Mammary microvascular endothelial cell (primary cell): Measurements from ENCODE around the gene SLC5A5. TPM values are rescaled to one million over a fixed set of nuclear protein-coding genes. Genes with fewer than 3 reads are reported as not detected.

Experiments used
- total RNA-seq: library from RNA; depleted of rRNA; stranded (reverse); fragments of >200 nt; gene quantifications from 2 replicates; pipeline ENCODE4 v1.2.3, GENCODE V29; 2015

Gene SLC5A5
- not detected in 2 replicates for total RNA-seq

DNA sequence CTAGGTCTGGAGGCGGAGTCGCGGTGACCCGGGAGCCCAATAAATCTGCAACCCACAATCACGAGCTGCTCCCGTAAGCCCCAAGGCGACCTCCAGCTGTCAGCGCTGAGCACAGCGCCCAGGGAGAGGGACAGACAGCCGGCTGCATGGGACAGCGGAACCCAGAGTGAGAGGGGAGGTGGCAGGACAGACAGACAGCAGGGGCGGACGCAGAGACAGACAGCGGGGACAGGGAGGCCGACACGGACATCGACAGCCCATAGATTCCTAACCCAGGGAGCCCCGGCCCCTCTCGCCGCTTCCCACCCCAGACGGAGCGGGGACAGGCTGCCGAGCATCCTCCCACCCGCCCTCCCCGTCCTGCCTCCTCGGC lies at the start of gene SLC5A5:
TSS of gene SLC5A5 (plus strand) at position 68 of the 373 bp plus-strand sequence. CDS start 375 bp downstream, outside the sequence.

DNA sequence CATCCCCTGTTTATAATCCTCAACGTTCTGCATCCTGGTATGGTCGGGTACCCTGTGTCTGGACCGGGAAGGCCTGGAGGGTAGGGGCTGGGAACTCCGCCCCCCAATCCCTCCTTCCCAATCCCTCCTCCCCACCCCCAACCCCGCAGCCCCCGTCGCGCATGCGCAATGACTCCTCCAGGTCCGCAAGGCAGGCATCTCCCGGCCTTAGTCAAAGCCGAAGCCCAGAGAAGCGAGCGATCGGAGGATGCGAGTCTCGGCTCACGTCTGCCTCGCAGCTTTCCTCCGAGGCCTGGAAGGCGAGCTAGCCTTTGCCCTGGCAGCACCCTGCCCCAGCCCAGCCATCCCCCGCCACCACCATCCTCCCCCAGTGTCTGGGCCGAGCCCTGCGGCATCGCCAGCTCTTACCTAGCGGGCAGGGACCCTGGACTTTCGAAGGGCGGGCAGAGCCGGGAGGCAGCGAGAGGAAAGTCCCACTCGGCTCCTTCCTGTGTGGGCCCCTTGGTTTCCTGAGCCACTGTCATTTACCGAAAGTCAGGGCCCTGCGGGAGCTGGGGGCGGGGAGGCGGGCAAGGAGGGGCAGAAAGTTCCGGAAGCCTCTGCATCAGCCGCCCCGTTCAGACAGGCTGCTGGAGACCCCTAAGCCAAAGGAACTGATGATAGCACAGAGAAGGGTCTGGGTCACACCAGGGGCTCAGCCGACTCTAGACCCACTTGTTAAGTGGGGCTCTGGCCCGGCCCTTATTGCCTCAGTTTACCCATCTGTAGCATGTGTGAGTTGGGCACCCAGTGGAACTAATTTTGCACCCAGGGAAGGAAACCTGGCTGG lies 24.0 kb upstream of the SLC5A5 start, which contains the start of gene JAK3:
TSS of gene JAK3 (minus strand) at position 445 of the 829 bp plus-strand sequence. CDS start 3,565 bp downstream, outside the sequence.

GRCh38 chr19:17859533-17860330 lies 12.0 kb upstream of the SLC5A5 start, which contains the start of gene RPL18A:
RPL18A (plus strand) TSS chr19:17859910; CDS start chr19:17859957, 47 bp downstream.

DNA sequence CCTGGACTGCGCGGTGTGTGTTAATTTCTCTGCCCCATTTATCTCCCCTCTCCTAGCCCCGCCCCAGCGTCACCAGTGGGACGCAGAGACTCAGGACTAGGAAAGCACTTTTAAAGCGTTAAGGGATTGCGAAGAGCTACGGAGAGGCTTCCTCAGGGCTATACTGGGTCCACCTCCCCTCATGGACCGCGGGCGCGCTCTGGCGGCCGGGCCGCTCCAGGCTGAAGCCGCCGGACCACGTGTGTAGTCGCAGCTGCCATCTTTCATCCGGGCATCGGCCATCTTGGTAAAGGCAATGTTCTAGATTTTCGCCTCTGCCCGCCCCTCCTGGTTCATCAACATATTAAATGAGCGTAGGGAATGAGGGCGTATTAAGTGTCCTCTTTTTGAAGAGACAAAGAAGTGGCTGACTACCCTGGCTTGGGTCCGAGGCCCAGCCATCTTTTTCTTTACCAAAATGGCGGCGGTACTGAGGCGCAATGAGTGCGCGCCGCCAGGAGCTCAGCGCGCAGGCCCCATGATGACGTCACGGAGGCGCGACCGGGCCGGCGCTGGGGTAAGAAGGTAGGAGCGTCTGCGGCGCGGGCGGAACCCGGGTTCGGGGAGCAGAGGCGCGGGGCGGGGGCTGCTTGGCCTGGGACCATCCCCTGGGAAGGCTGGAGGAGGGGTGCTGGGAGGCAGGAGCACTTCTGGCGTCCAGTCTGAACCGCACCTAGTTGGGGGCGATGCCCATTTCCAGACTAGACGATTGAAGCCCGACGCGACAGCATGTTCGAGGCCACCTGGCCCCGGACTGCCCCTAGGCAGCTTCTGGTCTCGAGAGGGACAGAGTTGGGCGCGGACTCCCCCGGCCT lies 61.0 kb downstream of the SLC5A5 start, which contains the start of gene CCDC124:
TSS of gene CCDC124 (plus strand) at position 531 of the 854 bp plus-strand sequence. CDS start 3,406 bp downstream, outside the sequence.

Other genes with a start within 250 kb of the SLC5A5 start
- under 0.01 and 0.54 TPM in 2 replicates for gene UNC13A, start 183.6 kb upstream of the SLC5A5 start, total RNA-seq
- 38.8 and 53.1 TPM in 2 replicates for gene MAP1S, start 152.5 kb upstream of the SLC5A5 start, total RNA-seq
- gene FCHO1, start 120.5 kb upstream of the SLC5A5 start, total RNA-seq: 0.87 and 3.3 TPM in 2 replicates
- gene B3GNT3, start 76.8 kb upstream of the SLC5A5 start, total RNA-seq: 0.05 and 0.13 TPM in 2 replicates
- 0.44 TPM in 1 of 2 replicates, not detected in the other for gene INSL3, start 50.4 kb upstream of the SLC5A5 start, total RNA-seq
- 4.7 and 5.9 TPM in 2 replicates for gene JAK3, start 24.0 kb upstream of the SLC5A5 start, total RNA-seq
- 1,320 and 1,512 TPM in 2 replicates for gene RPL18A, start 12.0 kb upstream of the SLC5A5 start, total RNA-seq
- 111 and 120 TPM in 2 replicates for gene CCDC124, start 61.1 kb downstream of the SLC5A5 start, total RNA-seq
- gene KCNN1, start 95.2 kb downstream of the SLC5A5 start, total RNA-seq: not detected in 2 replicates
- gene ARRDC2, start 136.2 kb downstream of the SLC5A5 start, total RNA-seq: 10.9 and 27.0 TPM in 2 replicates
- gene IL12RB1, start 215.0 kb downstream of the SLC5A5 start, total RNA-seq: 0.64 and 0.87 TPM in 2 replicates
- 3.5 and 3.6 TPM in 2 replicates for gene MAST3, start 225.8 kb downstream of the SLC5A5 start, total RNA-seq